Fibroblast of mammary gland (primary cell): ENCODE measurements around the gene OSCP1.

Experiments used
- DNase-seq: peaks from one replicate; pipeline ENCODE4 v3.0.0-alpha.2; 2010; ENCODE audit warnings: low read depth
- H3K4me3 ChIP-seq: 2 replicates; pipeline ENCODE4 v1.5.1; 2011; ENCODE audit warnings: low read depth, mild to moderate bottlenecking, low read length, moderate library complexity; ENCODE audit not compliant: control insufficient read depth
- TF ChIP-seq, protein P1 (sequence below): conservative IDR thresholded peaks from 2 replicates; pipeline ENCODE4 v1.5.1; 2011; ENCODE audit warnings: low read depth, low read length, inconsistent platforms; ENCODE audit not compliant: control insufficient read depth, insufficient read depth

The OSCP1 gene

DNA sequence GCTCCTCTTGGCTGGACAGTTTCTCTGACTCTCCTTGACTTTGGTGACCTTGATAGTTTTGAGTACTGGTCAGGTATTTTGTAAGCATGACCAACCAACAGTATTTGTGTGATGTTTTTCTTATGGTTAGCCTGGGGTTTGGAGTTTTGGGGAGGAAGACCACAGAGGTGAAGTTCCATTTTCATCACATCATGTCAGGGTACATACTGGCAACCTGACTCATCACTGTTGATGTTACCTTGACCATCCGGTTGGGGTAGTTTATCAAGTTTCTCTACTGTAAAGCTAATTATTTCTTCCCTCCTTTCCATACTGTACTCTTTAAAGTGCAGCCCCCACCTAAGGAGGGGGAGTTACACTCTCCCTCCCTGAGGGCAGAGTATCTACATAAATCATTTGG is 13.4 kb downstream of the OSCP1 start:
- H3K4me3 ChIP-seq: no peak overlapping the region

GRCh38 chr1:36433102-36433501 is 17.1 kb downstream of the OSCP1 start:
- TF ChIP-seq, protein P1, sequence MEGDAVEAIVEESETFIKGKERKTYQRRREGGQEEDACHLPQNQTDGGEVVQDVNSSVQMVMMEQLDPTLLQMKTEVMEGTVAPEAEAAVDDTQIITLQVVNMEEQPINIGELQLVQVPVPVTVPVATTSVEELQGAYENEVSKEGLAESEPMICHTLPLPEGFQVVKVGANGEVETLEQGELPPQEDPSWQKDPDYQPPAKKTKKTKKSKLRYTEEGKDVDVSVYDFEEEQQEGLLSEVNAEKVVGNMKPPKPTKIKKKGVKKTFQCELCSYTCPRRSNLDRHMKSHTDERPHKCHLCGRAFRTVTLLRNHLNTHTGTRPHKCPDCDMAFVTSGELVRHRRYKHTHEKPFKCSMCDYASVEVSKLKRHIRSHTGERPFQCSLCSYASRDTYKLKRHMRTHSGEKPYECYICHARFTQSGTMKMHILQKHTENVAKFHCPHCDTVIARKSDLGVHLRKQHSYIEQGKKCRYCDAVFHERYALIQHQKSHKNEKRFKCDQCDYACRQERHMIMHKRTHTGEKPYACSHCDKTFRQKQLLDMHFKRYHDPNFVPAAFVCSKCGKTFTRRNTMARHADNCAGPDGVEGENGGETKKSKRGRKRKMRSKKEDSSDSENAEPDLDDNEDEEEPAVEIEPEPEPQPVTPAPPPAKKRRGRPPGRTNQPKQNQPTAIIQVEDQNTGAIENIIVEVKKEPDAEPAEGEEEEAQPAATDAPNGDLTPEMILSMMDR: no peak
- no peak overlapping the region for H3K4me3 ChIP-seq
- no peak for DNase-seq

More for the DNA sequence above, 13.4 kb downstream of the OSCP1 start:
- TF ChIP-seq, protein P1: no peak
- no peak for DNase-seq

- TF ChIP-seq, protein P1: no peak
These were observed 17.6 kb downstream of the OSCP1 start for GRCh38 chr1:36432616-36433015.

GRCh38 chr1:36425791-36426190 is 24.5 kb downstream of the OSCP1 start:
- peak; percentile 20 for DNase-seq
- TF ChIP-seq, protein P1: no peak
- no peak overlapping the region for H3K4me3 ChIP-seq

More at GRCh38 chr1:36432616-36433015, 17.6 kb downstream of the OSCP1 start:
- no peak for DNase-seq
- no peak overlapping the region for H3K4me3 ChIP-seq

DNA sequence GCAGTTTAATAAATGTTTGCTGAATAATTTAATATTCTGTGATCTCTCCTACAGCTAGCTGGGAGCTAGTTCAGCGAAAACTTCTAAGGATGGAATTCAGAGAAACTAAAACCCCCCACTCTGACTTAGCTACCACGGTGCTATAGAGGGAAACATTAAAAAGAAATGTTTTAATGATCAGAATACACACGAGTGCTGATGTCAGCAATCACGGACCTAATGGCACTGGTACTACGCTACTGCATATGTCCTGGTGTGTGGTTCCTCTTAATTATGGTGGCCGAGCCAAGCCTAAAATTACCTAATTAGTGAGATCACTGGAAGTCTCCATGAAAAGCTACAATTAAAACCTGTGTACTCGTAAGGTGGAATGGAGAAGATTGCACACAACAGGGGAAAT is 28.6 kb downstream of the OSCP1 start:
- DNase-seq: no peak
- H3K4me3 ChIP-seq: no peak overlapping the region
- TF ChIP-seq, protein P1: no peak

- TF ChIP-seq, protein P1: peak; percentile 97
- H3K4me3 ChIP-seq: no peak overlapping the region
- peak; percentile 83 for DNase-seq
These were observed 29.4 kb downstream of the OSCP1 start for GRCh38 chr1:36420836-36421317.

- H3K4me3 ChIP-seq: no peak overlapping the region
- peak; percentile 57 for DNase-seq
These were observed 29.8 kb downstream of the OSCP1 start for GRCh38 chr1:36420409-36420808.

More at GRCh38 chr1:36420409-36420808, 29.8 kb downstream of the OSCP1 start:
- TF ChIP-seq, protein P1: no peak
